Islet precursor cell (in vitro differentiated cells): Measurements from ENCODE around the gene DOCK3.
"Not testable (repeated sequence)": the region's sequence is repeated elsewhere in the genome, so short reads cannot be mapped to it uniquely, and the experiment has no call there.

Experiments used
- DNase-seq: peaks from one replicate; pipeline ENCODE4 v3.0.0-alpha.2; 2018

The DOCK3 gene

DNA sequence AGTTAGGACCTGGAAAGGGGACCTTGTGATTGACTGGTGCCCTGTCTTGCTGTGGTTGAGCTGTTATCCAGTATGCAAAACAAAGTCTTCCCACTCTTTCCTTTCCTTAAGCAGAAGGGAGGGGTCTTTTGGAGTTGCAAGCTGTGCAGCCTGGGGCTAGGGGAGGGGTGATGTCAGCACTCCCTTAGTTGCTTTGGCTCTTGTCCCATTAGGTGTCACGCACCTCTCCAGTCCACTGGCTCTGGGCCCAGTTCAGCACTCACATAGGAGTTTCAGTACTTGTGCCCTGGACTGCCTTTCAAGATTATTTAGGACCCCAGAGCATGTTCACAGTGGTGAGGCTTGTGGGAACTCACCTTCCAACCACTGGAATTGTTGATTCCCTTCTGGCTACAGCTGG lies 238.5 kb downstream of the DOCK3 start:
- DNase-seq = peak; percentile 56

DNA sequence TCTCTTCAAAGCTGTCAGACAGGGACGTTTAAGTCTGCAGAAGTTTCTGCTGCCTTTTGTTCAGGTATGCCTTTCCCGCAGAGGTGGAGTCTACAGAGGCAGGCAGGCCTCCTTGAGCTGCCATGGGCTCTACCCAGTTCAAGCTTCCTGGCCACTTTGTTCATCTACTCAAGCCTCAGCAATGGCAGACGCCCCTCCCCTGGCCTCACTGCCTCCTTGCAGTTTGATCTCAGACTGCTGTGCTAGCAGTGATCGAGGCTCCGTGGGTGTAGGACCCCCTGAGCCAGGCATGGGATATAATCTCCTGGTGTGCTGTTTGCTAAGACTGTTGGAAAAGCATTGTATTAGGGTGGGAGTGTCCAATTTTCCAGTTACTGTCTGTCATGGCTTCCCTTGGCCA lies 247.3 kb downstream of the DOCK3 start:
- not testable (repeated sequence) for DNase-seq

DNA sequence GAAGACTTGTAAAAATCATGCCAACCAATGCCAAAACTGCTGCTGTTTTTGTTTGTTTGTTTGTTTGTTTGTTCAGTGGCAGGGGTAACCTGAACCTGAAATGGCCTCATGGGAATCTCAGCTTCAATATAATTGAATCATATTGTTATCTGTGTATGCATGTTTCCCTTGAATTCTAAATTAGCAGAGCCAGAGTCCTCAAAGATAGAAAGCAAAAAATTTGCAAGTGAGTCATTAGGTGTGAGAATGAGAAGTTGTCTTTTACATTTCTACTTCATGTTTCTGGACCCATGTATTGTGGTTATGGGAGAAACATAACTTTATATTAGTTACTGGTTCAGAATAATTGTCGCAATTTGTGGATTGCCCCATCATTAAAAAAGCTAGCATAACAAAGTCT lies 249.2 kb downstream of the DOCK3 start:
- no peak for DNase-seq

DNA sequence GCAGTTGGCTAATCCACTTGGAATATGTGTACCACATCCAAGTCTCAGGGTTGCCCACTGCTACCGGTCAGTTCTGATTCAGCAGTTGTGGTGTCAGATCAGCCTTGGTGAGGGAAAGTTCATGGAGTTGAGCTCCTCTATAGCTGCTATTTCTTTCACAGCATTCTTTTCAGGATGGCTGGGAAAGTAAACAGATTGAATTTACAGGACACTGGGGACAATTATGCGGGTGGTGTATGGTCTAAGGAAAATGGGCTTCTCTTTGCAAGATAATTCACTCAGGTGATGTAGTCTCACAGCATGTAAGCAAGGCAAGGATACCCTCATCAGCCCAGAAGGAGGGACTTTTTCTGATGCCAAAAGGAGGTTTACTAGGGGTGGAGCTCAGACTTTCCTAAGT lies 249.9 kb downstream of the DOCK3 start:
- DNase-seq = no peak

DNA sequence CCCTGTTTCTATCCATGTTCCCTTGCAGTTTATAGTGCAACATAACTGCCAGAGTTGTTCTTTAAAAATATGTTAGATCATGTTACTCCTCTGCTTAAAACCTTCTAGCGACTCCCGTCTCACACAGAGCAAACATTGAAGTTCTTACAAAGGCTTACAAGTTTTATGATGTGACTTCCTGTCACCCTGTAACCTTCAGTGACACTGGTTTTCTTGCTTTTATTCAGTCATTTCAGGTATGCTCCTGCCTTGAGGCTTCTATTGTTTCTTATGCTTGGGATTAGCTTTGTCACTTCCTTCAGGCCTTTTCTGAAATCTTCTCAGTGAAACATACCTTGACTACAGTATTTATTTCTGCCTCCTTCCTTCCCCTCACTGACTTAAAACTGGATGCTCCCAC lies 252.1 kb downstream of the DOCK3 start:
- no peak for DNase-seq

DNA sequence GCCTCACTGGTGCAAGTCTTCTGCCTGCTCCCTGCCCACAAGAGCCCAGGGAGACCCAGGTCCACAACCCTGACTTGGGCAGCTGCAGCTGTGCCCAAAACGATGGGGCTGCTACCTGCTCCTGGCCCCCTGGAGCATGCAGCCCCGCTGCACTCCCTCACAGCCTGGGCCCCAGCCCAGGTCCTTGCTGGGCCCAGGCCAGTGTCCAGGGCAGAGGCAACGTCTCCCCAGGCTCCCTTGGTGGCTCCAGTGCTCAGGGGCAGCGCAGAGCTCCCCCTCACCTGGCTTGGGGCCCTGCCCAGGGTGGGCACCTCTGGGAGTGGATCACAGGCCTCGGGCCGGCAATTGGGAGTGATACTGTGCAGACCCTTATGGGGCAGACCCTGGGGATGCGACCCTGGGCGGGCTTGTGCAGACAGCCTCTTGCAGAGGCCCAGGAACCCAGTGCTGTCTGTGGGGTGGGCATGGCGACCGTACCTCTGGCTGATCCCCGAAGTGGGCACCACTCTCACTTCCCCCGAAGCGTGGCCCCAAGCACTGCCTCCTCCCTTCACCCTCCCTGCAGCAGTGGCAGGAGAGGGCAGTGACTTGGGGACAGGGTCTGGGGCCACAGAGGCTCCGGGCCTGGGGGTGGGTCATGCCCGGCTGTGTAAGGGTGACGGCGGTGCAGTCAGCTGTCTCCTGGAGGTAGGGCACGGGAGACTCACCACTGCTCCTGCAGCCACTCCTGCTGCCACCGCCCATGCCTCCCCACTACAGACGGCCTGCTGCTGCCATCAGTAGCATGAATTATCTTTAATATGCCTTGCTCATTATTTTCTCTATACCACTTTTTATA lies 255.9 kb downstream of the DOCK3 start:
- DNase-seq = no peak

DNA sequence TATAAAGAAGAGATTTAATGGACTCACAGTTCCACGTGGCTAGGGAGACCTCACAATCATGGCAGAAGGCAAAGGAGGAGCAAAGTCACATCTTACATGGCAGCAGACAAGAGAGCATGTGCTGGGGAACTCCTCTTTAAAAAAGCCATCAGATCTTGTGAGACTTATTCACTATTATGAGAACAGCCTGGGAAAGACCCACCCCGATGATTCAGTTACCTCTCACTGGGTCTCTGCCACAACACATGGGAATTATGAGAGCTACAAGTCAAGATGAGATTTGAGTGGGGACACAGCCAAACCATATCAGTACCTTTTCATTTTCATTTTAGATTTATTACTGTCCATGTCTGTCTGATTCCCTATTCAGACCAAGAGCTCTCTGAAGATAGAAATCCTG lies 258.2 kb downstream of the DOCK3 start:
- not testable (repeated sequence) for DNase-seq

DNA sequence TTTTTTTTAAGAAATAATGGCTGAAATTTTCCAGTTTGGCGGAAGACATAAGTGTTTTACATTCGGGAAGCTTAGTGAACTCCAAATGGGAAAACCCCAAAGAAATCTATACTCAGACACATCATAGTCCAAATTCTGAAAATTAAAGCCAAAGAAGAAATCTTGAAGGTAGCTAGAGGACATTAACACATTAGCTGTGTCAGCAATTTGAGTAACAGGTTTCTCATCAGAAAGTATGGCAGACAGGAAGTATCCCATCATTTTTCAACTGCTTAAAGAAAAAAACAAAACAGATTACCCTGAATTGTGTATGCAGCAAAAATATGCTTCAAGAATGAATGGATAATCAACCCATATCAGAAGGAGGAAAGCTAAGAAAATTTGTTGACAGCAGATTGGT lies 261.7 kb downstream of the DOCK3 start:
- no peak for DNase-seq

DNA sequence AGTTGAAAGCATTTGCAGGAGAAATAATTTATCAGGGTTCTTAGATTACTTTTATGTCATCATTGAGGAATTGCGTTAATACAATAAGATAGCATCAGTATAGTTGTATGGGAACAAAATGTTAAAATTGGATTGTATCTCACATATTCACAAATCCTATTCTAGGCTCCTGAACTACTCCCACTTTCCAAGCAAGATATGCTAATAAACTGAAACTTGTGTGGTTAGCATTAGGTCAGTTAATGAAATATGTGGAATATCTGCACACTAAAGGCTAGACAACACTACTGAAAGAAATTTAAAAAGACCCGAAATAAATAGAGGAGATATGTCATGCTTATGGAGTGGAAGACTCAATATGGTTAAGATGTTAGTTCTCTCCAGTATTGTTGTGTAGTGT lies 272.7 kb downstream of the DOCK3 start:
- DNase-seq = no peak

DNA sequence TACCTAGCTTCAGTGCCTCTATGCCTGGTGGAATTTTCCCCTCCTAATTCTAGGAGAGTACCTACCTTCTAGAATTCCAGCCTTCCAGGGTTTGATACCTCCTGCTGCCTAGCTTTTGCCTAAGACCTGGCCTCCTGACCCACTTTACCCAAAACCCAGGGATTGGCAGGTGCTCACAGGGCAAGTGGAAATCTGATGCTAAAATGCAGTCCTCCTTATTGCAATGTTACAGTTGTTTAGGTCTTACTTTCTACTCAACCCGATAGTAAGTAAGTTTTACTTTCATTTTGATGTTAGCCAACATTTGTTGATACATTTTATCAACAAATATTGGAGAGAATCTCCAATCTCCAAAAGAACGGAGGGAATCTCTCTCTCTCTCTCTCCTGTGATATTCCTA lies 275.9 kb downstream of the DOCK3 start:
- no peak for DNase-seq

DNA sequence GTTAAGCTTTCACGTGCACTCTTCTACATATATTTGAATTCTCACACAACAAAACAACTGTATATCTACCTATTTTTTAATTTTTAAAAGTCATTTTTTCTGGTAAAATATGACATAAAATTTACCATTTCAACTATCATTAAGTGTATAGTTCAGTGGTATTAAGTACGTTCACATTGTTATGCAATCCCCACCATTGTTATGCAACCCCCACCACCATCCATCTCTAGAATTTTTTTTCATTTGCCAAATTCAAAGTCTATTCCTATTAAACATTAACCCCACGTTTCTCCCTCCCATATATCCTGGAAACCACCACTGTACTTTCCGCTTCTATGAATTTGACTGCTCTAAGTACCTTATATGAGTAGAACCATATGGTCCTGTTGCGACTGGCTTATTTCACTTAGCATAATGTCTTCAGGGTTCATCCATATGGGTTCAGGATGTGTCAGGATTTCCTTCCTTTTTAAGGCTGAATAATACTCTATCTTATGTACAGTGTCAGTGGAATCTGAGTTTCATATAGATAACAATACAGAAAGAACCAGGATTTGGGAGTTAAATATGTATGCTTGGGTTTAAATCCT lies 279.2 kb downstream of the DOCK3 start:
- no peak for DNase-seq

DNA sequence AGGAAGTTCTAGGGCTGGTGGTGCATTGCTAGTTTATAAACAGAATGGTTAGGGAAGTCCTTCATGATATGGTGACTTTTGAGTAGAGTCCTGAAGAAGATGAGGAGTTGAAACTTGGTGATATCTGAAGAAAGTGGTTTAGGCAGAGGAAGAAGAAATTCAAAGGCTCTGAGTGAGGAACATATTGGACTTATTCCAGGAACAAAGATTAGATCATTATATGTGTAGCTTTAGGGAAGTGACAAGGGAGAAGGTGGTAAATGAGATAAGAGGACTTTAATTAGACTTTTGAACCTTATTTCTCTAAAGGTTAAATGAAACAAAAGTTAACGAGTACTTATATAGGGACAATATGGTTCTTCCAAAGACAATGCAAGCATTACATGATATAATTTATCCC lies 286.7 kb downstream of the DOCK3 start:
- no peak for DNase-seq

DNA sequence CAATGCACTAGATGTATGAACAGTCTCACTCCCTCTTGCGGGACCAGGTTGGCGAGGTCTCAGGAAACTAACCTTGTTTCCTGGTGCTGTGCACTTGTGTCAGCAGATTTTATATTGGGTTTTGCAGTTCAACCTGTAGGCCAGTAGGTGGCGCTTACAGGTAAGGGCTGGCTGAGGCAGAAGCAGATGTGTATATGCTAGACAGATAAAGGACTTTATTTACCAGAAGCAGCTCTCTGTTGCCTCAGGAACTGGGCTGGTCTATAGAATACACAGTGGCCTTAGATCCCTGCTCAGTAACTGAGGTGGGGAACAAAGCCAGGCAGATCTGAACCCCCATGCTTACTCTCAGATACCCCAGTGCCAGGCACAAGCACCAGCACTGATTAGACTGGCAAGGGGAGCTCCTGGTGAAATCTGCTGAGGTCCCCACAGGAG lies 296.8 kb downstream of the DOCK3 start:
- DNase-seq = peak; percentile 73

DNA sequence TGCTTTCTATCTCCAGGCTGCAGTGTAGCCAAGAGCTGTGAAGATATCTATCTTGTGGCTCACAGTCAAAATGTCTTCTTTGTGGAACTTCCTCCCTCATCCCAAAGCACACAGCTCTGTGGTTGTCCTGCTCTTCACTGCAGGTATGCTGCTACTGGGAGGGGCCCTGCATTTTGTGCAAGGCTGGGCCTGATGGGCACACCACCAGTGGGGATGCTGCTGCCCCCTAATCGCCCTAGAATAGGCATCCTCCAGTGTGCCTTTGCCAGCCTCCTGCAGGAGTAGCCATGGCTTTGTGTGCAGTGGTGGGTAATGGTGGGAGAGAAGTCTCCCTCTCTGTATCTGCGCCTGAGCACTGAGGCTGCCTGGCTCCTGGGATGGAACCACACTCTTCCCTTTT lies 297.3 kb downstream of the DOCK3 start:
- DNase-seq = no peak

DNA sequence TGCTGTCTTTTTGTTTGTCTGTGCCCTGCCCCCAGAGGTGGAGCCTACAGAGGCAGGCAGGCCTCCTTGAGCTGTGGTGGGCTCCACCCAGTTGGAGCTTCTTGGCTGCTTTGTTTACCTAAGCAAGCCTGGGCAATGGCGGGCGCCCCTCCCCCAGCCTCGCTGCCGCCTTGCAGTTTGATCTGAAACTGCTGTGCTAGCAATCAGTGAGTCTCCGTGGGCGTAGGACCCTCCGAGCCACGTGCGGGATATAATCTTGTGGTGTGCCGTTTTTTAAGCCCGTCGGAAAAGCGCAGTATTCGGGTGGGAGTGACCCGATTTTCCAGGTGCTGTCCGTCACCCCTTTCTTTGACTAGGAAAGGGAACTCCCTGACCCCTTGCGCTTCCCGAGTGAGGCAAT lies 303.9 kb downstream of the DOCK3 start:
- DNase-seq = not testable (repeated sequence)

DNA sequence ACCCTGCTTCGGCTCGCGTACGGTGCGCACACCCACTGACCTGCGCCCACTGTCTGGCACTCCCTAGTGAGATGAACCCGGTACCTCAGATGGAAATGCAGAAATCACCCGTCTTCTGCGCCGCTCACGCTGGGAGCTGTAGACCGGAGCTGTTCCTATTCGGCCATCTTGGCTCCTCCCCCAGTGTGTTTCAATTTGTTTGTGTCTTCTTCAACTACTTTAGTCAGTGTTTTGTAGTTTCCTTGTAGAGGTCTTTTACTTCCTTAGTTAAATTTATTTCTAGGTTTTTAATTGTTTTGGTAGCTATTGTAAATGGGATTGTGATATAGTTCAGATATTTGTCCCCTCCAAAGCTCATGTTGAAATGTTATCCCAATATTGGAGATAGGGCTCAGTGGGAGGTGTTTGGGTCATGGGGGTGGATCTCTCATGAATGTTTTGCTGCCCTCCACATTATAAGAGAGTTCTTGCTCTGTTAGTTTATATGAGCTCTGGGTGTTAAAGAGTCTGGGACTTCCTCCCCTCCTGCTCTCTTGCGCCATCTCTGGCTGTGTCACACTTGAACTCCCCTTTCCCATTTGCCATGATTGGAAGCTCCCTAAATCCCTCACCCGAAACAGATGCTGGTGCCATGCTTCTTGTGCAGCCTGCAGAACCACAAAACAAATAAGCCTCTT lies 304.4 kb downstream of the DOCK3 start:
- peak; percentile 50 for DNase-seq

DNA sequence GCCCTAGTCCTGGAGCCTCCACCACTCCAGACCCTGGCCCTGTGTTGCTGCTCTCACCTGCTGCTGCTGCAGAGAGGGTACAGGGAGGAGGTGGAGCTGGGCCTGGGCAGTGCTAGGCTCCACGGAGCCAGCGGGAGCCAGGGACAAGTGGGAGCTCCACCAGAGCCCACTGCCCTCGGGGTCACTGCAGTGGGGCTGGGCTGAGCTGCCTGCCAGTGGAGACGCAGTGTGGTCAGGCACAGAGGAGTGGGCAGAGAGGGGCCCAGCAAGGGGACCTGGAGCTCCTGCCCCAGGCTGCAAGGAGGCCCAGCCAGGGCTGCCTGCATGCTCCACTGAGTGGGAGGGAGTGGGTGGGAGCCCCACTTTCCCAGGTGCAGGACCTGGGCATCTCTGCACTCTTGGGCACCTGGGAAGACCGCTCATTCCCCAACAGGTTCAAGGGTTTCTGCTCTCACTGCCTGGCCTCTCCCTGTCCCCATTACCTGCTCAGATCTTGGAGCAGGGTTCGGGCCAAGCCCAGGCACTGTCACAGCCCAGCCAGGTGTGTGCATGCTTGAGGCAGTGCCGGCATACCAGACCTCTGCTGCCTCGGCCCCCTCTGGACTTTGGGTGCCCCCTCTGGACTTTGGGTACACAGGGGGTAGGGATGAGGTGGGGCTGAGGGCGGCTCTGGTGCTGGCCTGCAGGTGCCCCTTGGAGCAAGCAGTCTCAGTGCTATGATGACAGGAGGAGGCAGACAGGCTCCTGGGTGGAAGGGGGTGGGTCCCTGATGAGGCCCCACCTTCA lies 308.0 kb downstream of the DOCK3 start:
- no peak for DNase-seq

DNA sequence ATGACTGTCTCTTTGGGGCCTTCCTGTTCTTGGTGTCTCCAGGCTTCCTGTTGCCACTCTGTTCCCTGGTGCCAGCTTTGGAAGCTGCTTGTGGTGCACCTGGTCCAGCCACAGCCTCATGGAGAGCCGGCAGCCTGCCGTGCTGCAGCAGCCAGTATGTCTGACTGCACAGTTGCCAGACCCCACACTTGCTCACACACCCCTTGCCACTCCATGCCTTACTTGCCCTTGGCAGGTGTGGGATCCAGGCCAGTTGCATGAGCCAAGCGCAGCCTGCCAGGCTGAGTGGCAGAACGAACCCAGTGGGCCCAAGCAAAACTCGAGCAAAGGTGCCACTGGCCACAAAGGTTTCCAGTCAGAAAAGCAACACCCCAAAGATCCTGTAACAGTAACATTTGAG lies 309.2 kb downstream of the DOCK3 start:
- DNase-seq = no peak

DNA sequence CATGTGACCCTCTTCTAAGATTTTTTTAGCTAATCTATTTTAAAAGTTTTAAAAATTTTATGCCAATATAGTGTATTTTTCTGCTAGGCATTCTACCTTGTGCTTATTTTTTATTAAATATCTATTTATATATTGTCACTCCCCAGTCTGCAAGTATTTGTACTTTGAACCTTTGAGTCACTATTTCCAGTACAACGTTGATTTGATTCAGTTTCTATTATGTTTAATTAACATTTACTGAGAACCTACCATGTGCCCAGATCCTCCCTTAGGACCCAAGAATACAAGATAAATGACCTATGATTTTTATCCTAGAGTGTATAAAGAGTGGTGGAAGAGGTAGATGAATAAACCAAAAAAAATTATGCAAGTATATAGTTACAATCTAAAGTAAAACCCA lies 311.2 kb downstream of the DOCK3 start:
- no peak for DNase-seq

DNA sequence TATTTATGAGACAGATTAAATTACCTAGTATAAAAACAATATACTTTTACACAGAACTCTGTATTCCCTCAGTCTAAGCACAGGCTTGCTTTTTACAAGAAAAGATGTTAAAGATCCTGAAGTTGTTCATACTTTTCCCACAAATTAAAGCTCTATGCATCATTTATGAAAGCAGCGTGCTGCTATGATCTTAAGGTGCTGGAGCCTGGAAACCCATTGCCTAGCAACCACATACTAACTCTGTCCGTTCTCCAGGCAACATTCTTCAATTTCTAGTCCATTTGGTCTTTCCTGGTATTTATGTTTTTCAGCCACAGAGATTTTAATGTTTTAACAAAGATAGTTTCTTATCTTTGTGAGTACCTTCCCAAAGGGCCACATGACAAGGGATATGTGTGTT lies 312.0 kb downstream of the DOCK3 start:
- DNase-seq = no peak

DNA sequence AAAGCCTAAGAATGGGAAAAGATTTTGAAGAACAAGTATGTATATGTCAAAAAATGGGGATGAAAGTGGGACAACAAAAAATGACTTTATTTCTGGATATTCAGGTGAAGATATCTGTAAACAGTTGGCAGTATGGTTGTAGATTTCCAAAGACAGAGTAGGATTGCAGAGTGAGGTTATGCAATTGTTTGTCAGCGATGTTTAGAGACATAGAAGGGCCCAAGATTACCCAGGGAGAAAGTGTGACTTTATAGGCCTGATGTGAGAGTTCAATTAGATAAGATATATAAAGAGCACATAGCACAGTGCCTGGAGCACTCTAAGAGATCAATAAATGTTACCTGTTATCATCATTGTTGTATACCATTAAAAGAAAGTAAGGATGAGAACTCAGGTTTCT lies 319.8 kb downstream of the DOCK3 start:
- DNase-seq = no peak

DNA sequence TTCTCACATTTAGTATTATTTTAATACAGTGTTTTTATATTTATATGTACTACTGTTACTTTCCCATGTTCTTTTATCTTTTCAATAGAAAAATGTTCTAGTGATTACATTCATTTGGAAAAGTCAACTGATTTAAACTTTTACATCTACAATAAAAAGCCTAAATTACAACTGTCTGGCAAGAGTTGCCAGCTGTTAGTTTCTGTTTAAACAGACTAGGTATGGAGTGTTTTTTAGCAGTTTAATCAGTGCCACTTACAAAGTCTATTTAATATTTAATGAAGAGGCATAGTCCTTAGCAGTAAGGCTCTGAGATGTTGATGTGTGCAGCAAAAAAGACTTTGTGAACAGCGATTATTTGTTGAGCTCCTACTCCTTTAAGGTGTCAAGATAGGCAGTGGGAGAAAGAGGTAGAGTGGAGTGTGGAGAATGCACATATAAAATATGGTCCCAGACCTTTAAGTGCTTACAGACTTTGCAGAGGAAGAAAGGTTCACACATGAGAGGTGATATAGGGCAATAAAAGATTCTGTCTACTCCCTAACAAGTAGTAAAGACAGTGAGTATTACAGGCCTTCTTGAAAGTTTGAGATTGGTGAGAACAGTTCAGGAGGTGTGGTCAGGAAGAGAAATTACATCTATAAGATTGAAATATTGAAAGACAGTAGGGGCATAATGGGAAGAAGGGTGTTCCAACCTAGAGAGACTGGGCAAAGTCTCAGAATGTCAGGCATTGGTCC lies 320.5 kb downstream of the DOCK3 start:
- no peak for DNase-seq

DNA sequence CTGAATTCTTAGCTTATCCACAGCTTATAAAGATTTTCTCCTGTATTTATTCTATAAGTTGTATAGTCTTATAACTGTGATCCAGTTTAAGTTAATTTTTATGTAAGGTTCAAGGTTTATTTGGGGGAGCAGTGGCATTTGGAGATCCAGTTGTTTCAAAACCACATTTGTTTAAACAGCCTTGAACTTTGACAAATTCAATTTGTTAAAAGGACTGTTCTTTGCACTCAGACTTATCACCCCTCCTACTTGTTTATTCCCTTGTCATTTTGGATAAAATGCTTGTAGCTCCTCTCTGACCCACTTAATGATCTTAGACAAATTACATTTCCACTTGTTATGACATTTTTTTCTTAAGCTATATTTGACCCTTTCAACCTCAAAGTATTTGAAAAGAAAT lies 327.8 kb downstream of the DOCK3 start:
- no peak for DNase-seq
